ENCODE data around the gene ARHGAP40.
"Not testable (repeated sequence)": the region's sequence is repeated elsewhere in the genome, so short reads cannot be mapped to it uniquely, and the experiment has no call there.

ARHGAP40 gene

GRCh38 chr20:38589351-38589750 lies 12.3 kb upstream of the ARHGAP40 start:
- no peak for DNase-seq

- DNase-seq: no peak
These were observed 11.5 kb upstream of the ARHGAP40 start for GRCh38 chr20:38589967-38590675.

GRCh38 chr20:38590676-38591473 lies 10.7 kb upstream of the ARHGAP40 start:
- DNase-seq: no peak

- no peak for DNase-seq
These were observed 9.9 kb upstream of the ARHGAP40 start for GRCh38 chr20:38591474-38592410.

- DNase-seq: not testable (repeated sequence)
These were observed 9.2 kb upstream of the ARHGAP40 start for GRCh38 chr20:38592411-38592790.

GRCh38 chr20:38594281-38594680 lies 7.3 kb upstream of the ARHGAP40 start:
- DNase-seq: not testable (repeated sequence)

GRCh38 chr20:38595886-38596285 lies 5.7 kb upstream of the ARHGAP40 start:
- DNase-seq: not testable (repeated sequence)

- no peak for DNase-seq
These were observed 2.2 kb upstream of the ARHGAP40 start for GRCh38 chr20:38599410-38599882.

- DNase-seq: no peak
These were observed 1.6 kb upstream of the ARHGAP40 start for GRCh38 chr20:38600057-38600456.

- no peak for DNase-seq
These were observed 574 bp downstream of the ARHGAP40 start for GRCh38 chr20:38602185-38602581.

GRCh38 chr20:38603286-38603685 lies 1.7 kb downstream of the ARHGAP40 start:
- DNase-seq: no peak

- no peak for DNase-seq
These were observed 3.3 kb downstream of the ARHGAP40 start for GRCh38 chr20:38604873-38605303.

GRCh38 chr20:38607351-38607750 lies 5.7 kb downstream of the ARHGAP40 start:
- no peak for DNase-seq

GRCh38 chr20:38608188-38608587 lies 6.6 kb downstream of the ARHGAP40 start:
- DNase-seq: no peak

GRCh38 chr20:38609815-38610214 lies 8.2 kb downstream of the ARHGAP40 start:
- no peak for DNase-seq

- no peak for DNase-seq
These were observed 8.9 kb downstream of the ARHGAP40 start for GRCh38 chr20:38610521-38610920.

- DNase-seq: no peak
These were observed 11.3 kb downstream of the ARHGAP40 start for GRCh38 chr20:38612751-38613515.

GRCh38 chr20:38615283-38615682 lies 13.7 kb downstream of the ARHGAP40 start:
- DNase-seq: no peak

- DNase-seq: no peak
These were observed 14.8 kb downstream of the ARHGAP40 start for GRCh38 chr20:38616457-38616856.

GRCh38 chr20:38617011-38617829 lies 15.6 kb downstream of the ARHGAP40 start:
- no peak for DNase-seq

GRCh38 chr20:38617830-38618196 lies 16.2 kb downstream of the ARHGAP40 start:
- no peak for DNase-seq

All from OCI-M1 (cell line).